WTC11 (cell line): ENCODE measurements around the gene PACS1. TPM values are rescaled to one million over a fixed set of nuclear protein-coding genes. Genes with fewer than 3 reads are reported as not detected.

Experiments used
- ATAC-seq: fragments of 200-7000 bp; cut with Tn5 transposase; 2 replicates; pipeline ENCODE4 v1.10.0; 2021; ENCODE audit warnings: mild to moderate bottlenecking, moderate library complexity
- CTCF ChIA-PET: fragments of 300-600 bp; sonication (Branson Sonifier 250); formaldehyde crosslinking; loops from one replicate; lab custom pipeline; 2021; ENCODE audit warnings: antibody characterized with exemption; lab: Charles Lee
- POLR2A ChIA-PET: fragments of 350-600 bp; sonication (Branson Sonifier 250); formaldehyde crosslinking; loops from one replicate; lab custom pipeline; 2021; ENCODE audit warnings: antibody characterized with exemption; lab: Charles Lee
- DNase-seq: peaks from one replicate; pipeline ENCODE4 v3.0.0; 2021; ENCODE audit warnings: low spot score
- H3K27ac Mint-ChIP-seq: 2 replicates; pipeline ENCODE4 v1.8.0; 2021; ENCODE audit warnings: mixed read lengths
- H3K27me3 Mint-ChIP-seq: 2 replicates; pipeline ENCODE4 v1.8.0; 2021; ENCODE audit warnings: low read depth, mild to moderate bottlenecking, moderate library complexity, mixed read lengths
- H3K36me3 Mint-ChIP-seq: 2 replicates; pipeline ENCODE4 v1.8.0; 2021; ENCODE audit warnings: mixed read lengths
- H3K4me1 Mint-ChIP-seq: 2 replicates; pipeline ENCODE4 v1.8.0; 2022; ENCODE audit warnings: mixed read lengths
- H3K4me3 Mint-ChIP-seq: 2 replicates; pipeline ENCODE4 v1.8.0; 2021; ENCODE audit warnings: mild to moderate bottlenecking, moderate library complexity, mixed read lengths
- H3K9me3 Mint-ChIP-seq: 2 replicates; pipeline ENCODE4 v1.8.0; 2021; ENCODE audit warnings: mixed read lengths
- EMX1 ChIP-seq: fragments of 250-450 bp; sonication (Bioruptor Pico); IDR thresholded peaks from 2 replicates; pipeline ENCODE4 v1.8.0; 2021; ENCODE audit warnings: mild to moderate bottlenecking
- ETV6 ChIP-seq: sonication (generic); formaldehyde crosslinking; IDR thresholded peaks from 2 replicates; pipeline ENCODE4 v1.8.1; 2022; ENCODE audit warnings: mild to moderate bottlenecking, missing genetic modification reagents
- GRHL2 ChIP-seq: fragments of 250-450 bp; sonication (Bioruptor Pico); IDR thresholded peaks from 2 replicates; pipeline ENCODE4 v1.8.0; 2022; ENCODE audit warnings: mild to moderate bottlenecking, moderate library complexity; ENCODE audit not compliant: insufficient replicate concordance, severe bottlenecking
- HMGA2 ChIP-seq: fragments of 250-450 bp; sonication (Bioruptor Pico); IDR thresholded peaks from 2 replicates; pipeline ENCODE4 v1.4.0; 2021; ENCODE audit warnings: mild to moderate bottlenecking, moderate library complexity
- JUN ChIP-seq: sonication (generic); formaldehyde crosslinking; IDR thresholded peaks from 2 replicates; pipeline ENCODE4 v1.8.0; 2023; ENCODE audit warnings: mild to moderate bottlenecking, missing genetic modification reagents
- MYBL2 ChIP-seq: sonication (generic); formaldehyde crosslinking; IDR thresholded peaks from 2 replicates; pipeline ENCODE4 v1.8.1; 2023; ENCODE audit warnings: mild to moderate bottlenecking, moderate library complexity, missing genetic modification reagents
- NFYB ChIP-seq: sonication (generic); formaldehyde crosslinking; conservative IDR thresholded peaks from 2 replicates; pipeline ENCODE4 v1.8.0; 2022; ENCODE audit warnings: low read depth, missing genetic modification reagents
- NR1H2 ChIP-seq: sonication (generic); formaldehyde crosslinking; IDR thresholded peaks from 2 replicates; pipeline ENCODE4 v1.9.0; 2021; ENCODE audit warnings: mild to moderate bottlenecking, moderate library complexity, missing genetic modification reagents
- NR3C1 ChIP-seq: sonication (generic); formaldehyde crosslinking; conservative IDR thresholded peaks from 2 replicates; pipeline ENCODE4 v1.8.1; 2023; ENCODE audit warnings: low read depth, mild to moderate bottlenecking, missing genetic modification reagents
- TEAD4 ChIP-seq: sonication (generic); formaldehyde crosslinking; IDR thresholded peaks from 2 replicates; pipeline ENCODE4 v1.8.0; 2022; ENCODE audit warnings: mild to moderate bottlenecking, missing genetic modification reagents
- ZBTB21 ChIP-seq: sonication (generic); formaldehyde crosslinking; IDR thresholded peaks from 2 replicates; pipeline ENCODE4 v1.8.1; 2023; ENCODE audit warnings: mild to moderate bottlenecking, missing genetic modification reagents, borderline replicate concordance
- ZNF263 ChIP-seq: sonication (generic); formaldehyde crosslinking; IDR thresholded peaks from 2 replicates; pipeline ENCODE4 v1.8.1; 2022; ENCODE audit warnings: low read depth, mild to moderate bottlenecking, moderate library complexity, missing genetic modification reagents
- ZNF671 ChIP-seq: fragments of 250-450 bp; sonication (Bioruptor Pico); IDR thresholded peaks from 2 replicates; pipeline ENCODE4 v1.8.0; 2021; ENCODE audit warnings: mild to moderate bottlenecking
- total RNA-seq: library from RNA; stranded (reverse); gene quantifications from 3 replicates; pipeline ENCODE4 v1.2.3, GENCODE V29; 2021
- TF ChIP-seq, protein P1 (sequence below): sonication (generic); formaldehyde crosslinking; IDR thresholded peaks from 2 replicates; pipeline ENCODE4 v1.8.0; 2022; ENCODE audit warnings: missing genetic modification reagents
- TF ChIP-seq, protein P2 (sequence below): sonication (generic); formaldehyde crosslinking; conservative IDR thresholded peaks from 2 replicates; pipeline ENCODE4 v1.8.1; 2023; ENCODE audit warnings: mild to moderate bottlenecking, low read depth, missing genetic modification reagents, moderate library complexity
- TF ChIP-seq, protein P3 (sequence below): sonication (generic); formaldehyde crosslinking; IDR thresholded peaks from 2 replicates; pipeline ENCODE4 v1.8.1; 2022; ENCODE audit warnings: mild to moderate bottlenecking, missing genetic modification reagents, moderate library complexity, borderline replicate concordance
- TF ChIP-seq, protein P4 (sequence below): fragments of 250-450 bp; sonication (Bioruptor Pico); IDR thresholded peaks from 2 replicates; pipeline ENCODE4 v1.8.0; 2021; ENCODE audit warnings: mild to moderate bottlenecking
- TF ChIP-seq, protein P5 (sequence below): sonication (generic); formaldehyde crosslinking; IDR thresholded peaks from 2 replicates; pipeline ENCODE4 v1.8.1; 2023; ENCODE audit warnings: mild to moderate bottlenecking, missing genetic modification reagents, moderate library complexity
- TF ChIP-seq, protein P6 (sequence below): fragments of 250-450 bp; sonication (Bioruptor Pico); conservative IDR thresholded peaks from 2 replicates; pipeline ENCODE4 v1.9.0; 2021; ENCODE audit warnings: mild to moderate bottlenecking
- TF ChIP-seq, protein P7 (sequence below): fragments of 250-450 bp; sonication (Bioruptor Pico); IDR thresholded peaks from 2 replicates; pipeline ENCODE4 v1.9.0; 2021; ENCODE audit warnings: mild to moderate bottlenecking, borderline replicate concordance

The PACS1 gene
- total RNA-seq, 1 experiment from 2014 or later, result 34.8 TPM

DNA sequence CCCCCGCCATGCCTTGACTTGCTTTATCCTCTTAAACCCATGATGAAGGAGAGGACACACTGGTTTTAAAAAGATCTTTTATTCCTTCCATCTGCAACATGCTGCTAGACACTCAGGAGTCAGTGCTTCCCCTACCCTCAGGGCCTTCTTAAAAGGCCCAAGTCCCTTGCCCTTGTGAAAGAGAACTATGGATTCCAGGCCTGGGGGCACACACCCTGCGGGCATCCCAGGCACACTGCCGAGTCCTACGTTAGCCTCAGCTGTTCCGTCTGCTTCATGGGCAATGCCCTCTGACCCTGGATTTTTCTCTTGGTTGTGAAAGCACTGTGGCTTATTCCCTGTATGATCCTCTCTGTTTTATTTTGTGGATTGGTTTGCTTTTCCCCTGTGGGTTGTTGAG, 163.2 kb downstream of the PACS1 start:
- Mint-ChIP-seq H3K27ac (no peak overlapping the region), H3K4me1 (peaks cover 16% of the 10 kb centered on the region), H3K27me3 (no peaks in the 10 kb centered on the region), H3K9me3 (no peaks in the 10 kb centered on the region), H3K4me3 (no peak overlapping the region), H3K36me3 (no peaks in the 10 kb centered on the region)
- TF ChIP-seq GRHL2 (no peak), NR1H2 (CRISPR knock-in tag) (no peak), ZNF263 (CRISPR knock-in tag) (no peak), TEAD4 (CRISPR knock-in tag) (no peak), ETV6 (no peak), ZNF671 (CRISPR knock-in tag) (no peak), EMX1 (no peak), MYBL2 (CRISPR knock-in tag) (no peak), JUN (CRISPR knock-in tag) (no peak), ZBTB21 (no peak)
- TF ChIP-seq, protein P1, sequence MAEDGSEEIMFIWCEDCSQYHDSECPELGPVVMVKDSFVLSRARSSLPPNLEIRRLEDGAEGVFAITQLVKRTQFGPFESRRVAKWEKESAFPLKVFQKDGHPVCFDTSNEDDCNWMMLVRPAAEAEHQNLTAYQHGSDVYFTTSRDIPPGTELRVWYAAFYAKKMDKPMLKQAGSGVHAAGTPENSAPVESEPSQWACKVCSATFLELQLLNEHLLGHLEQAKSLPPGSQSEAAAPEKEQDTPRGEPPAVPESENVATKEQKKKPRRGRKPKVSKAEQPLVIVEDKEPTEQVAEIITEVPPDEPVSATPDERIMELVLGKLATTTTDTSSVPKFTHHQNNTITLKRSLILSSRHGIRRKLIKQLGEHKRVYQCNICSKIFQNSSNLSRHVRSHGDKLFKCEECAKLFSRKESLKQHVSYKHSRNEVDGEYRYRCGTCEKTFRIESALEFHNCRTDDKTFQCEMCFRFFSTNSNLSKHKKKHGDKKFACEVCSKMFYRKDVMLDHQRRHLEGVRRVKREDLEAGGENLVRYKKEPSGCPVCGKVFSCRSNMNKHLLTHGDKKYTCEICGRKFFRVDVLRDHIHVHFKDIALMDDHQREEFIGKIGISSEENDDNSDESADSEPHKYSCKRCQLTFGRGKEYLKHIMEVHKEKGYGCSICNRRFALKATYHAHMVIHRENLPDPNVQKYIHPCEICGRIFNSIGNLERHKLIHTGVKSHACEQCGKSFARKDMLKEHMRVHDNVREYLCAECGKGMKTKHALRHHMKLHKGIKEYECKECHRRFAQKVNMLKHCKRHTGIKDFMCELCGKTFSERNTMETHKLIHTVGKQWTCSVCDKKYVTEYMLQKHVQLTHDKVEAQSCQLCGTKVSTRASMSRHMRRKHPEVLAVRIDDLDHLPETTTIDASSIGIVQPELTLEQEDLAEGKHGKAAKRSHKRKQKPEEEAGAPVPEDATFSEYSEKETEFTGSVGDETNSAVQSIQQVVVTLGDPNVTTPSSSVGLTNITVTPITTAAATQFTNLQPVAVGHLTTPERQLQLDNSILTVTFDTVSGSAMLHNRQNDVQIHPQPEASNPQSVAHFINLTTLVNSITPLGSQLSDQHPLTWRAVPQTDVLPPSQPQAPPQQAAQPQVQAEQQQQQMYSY (CRISPR knock-in tag), result no peak
- TF ChIP-seq, protein P2, sequence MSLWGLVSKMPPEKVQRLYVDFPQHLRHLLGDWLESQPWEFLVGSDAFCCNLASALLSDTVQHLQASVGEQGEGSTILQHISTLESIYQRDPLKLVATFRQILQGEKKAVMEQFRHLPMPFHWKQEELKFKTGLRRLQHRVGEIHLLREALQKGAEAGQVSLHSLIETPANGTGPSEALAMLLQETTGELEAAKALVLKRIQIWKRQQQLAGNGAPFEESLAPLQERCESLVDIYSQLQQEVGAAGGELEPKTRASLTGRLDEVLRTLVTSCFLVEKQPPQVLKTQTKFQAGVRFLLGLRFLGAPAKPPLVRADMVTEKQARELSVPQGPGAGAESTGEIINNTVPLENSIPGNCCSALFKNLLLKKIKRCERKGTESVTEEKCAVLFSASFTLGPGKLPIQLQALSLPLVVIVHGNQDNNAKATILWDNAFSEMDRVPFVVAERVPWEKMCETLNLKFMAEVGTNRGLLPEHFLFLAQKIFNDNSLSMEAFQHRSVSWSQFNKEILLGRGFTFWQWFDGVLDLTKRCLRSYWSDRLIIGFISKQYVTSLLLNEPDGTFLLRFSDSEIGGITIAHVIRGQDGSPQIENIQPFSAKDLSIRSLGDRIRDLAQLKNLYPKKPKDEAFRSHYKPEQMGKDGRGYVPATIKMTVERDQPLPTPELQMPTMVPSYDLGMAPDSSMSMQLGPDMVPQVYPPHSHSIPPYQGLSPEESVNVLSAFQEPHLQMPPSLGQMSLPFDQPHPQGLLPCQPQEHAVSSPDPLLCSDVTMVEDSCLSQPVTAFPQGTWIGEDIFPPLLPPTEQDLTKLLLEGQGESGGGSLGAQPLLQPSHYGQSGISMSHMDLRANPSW, result no peak
- TF ChIP-seq, protein P3, sequence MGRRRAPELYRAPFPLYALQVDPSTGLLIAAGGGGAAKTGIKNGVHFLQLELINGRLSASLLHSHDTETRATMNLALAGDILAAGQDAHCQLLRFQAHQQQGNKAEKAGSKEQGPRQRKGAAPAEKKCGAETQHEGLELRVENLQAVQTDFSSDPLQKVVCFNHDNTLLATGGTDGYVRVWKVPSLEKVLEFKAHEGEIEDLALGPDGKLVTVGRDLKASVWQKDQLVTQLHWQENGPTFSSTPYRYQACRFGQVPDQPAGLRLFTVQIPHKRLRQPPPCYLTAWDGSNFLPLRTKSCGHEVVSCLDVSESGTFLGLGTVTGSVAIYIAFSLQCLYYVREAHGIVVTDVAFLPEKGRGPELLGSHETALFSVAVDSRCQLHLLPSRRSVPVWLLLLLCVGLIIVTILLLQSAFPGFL (CRISPR knock-in tag), result no peak
- no peak for DNase-seq
- ChIA-PET CTCF (interaction anchor here (3.1 kb wide), 1 partner anchor 11 kb away, joined by 12 read pairs; no protein-coding TSS in a partner anchor), POLR2A (no interaction called here)
- ATAC-seq, result no peak

DNA sequence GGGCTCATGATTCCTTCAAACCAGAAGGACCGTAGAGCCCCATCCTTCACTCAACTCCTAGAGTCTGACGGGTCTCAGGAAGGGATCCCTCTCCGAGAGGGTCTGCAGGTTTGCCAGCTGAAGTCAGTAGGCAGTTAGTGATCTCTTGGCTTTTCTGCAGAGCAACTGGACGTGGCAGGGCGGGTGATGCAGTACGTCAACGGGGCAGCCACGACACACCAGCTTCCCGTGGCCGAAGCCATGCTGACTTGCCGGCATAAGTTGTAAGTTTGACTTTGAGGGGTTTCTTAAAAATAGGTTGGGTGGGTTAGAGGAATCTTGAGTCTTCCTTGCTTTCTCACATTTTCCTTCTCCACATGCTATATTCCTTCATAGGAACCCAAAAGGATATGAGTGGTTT, 165.1 kb downstream of the PACS1 start:
- ChIA-PET POLR2A (no interaction called here), CTCF (interaction anchor here (1.0 to 3.1 kb wide), 2 partner anchors 13 to 101 kb away, joined by 3 to 12 read pairs; partner anchors contain the start of gene RIN1)
- ATAC-seq, result no peak
- Mint-ChIP-seq H3K27ac (no peak overlapping the region), H3K9me3 (no peaks in the 10 kb centered on the region), H3K27me3 (no peaks in the 10 kb centered on the region), H3K36me3 (no peaks in the 10 kb centered on the region), H3K4me3 (no peak overlapping the region), H3K4me1 (peaks cover 10% of the 10 kb centered on the region)
- DNase-seq, result no peak
- TF ChIP-seq NFYB (CRISPR knock-in tag) (no peak), HMGA2 (CRISPR knock-in tag) (no peak), NR3C1 (CRISPR knock-in tag) (no peak), ZBTB21 (no peak)
- TF ChIP-seq, protein P4, sequence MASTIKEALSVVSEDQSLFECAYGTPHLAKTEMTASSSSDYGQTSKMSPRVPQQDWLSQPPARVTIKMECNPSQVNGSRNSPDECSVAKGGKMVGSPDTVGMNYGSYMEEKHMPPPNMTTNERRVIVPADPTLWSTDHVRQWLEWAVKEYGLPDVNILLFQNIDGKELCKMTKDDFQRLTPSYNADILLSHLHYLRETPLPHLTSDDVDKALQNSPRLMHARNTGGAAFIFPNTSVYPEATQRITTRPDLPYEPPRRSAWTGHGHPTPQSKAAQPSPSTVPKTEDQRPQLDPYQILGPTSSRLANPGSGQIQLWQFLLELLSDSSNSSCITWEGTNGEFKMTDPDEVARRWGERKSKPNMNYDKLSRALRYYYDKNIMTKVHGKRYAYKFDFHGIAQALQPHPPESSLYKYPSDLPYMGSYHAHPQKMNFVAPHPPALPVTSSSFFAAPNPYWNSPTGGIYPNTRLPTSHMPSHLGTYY, result no peak
- TF ChIP-seq, protein P5, sequence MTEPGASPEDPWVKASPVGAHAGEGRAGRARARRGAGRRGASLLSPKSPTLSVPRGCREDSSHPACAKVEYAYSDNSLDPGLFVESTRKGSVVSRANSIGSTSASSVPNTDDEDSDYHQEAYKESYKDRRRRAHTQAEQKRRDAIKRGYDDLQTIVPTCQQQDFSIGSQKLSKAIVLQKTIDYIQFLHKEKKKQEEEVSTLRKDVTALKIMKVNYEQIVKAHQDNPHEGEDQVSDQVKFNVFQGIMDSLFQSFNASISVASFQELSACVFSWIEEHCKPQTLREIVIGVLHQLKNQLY (CRISPR knock-in tag), result no peak
- TF ChIP-seq, protein P6, sequence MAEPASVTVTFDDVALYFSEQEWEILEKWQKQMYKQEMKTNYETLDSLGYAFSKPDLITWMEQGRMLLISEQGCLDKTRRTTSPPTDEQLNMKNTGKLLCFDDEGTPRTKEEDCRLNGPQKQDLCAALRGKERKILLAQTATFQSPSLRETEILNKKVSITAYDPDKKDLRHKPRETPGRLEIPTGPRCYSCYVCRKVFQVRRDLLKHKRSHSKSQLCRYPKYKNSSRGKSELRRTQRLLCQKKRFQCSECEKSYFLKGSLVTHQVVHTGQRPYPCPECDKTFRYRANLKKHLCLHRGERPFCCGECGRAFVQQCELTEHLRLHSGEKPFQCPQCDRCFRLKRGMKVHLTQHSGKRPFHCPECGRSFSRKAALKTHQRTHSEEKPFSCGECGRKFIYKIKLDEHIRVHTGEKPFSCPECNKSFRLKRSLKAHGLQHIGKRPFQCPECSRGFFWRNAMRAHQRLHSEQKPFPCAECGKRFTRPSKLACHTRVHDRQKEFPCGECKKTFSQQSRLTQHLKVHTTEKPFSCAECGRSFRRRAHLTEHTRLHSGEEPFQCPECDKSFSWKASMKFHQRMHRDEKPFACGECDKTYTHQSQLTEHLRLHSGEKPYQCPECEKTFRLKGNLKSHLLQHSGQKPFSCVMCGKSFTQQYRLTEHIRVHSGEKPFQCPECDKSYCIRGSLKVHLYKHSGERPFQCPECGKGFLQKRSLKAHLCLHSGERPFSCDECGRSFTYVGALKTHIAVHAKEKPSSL (CRISPR knock-in tag), result no peak
- TF ChIP-seq, protein P7, sequence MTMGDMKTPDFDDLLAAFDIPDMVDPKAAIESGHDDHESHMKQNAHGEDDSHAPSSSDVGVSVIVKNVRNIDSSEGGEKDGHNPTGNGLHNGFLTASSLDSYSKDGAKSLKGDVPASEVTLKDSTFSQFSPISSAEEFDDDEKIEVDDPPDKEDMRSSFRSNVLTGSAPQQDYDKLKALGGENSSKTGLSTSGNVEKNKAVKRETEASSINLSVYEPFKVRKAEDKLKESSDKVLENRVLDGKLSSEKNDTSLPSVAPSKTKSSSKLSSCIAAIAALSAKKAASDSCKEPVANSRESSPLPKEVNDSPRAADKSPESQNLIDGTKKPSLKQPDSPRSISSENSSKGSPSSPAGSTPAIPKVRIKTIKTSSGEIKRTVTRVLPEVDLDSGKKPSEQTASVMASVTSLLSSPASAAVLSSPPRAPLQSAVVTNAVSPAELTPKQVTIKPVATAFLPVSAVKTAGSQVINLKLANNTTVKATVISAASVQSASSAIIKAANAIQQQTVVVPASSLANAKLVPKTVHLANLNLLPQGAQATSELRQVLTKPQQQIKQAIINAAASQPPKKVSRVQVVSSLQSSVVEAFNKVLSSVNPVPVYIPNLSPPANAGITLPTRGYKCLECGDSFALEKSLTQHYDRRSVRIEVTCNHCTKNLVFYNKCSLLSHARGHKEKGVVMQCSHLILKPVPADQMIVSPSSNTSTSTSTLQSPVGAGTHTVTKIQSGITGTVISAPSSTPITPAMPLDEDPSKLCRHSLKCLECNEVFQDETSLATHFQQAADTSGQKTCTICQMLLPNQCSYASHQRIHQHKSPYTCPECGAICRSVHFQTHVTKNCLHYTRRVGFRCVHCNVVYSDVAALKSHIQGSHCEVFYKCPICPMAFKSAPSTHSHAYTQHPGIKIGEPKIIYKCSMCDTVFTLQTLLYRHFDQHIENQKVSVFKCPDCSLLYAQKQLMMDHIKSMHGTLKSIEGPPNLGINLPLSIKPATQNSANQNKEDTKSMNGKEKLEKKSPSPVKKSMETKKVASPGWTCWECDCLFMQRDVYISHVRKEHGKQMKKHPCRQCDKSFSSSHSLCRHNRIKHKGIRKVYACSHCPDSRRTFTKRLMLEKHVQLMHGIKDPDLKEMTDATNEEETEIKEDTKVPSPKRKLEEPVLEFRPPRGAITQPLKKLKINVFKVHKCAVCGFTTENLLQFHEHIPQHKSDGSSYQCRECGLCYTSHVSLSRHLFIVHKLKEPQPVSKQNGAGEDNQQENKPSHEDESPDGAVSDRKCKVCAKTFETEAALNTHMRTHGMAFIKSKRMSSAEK, result no peak
